Neural crest cell (in vitro differentiated cells): Measurements from ENCODE around the gene FEV. TPM values are rescaled to one million over a fixed set of nuclear protein-coding genes. Genes with fewer than 3 reads are reported as not detected.

ENCODE experiments used
- DNase-seq: peaks from one replicate; pipeline ENCODE4 v3.0.0; 2021; ENCODE audit warnings: low read depth, mixed read lengths, low spot score
- H3K27ac Mint-ChIP-seq: one replicate; pipeline ENCODE4 v1.8.0; 2021; ENCODE audit warnings: mild to moderate bottlenecking, mixed read lengths; ENCODE audit not compliant: unreplicated experiment
- H3K27me3 Mint-ChIP-seq: 2 replicates; pipeline ENCODE4 v1.8.0; 2021; ENCODE audit warnings: low read depth, mild to moderate bottlenecking, mixed read lengths
- H3K36me3 Mint-ChIP-seq: 2 replicates; pipeline ENCODE4 v1.8.0; 2021; ENCODE audit warnings: low read depth, mild to moderate bottlenecking, mixed read lengths
- H3K4me1 Mint-ChIP-seq: 2 replicates; pipeline ENCODE4 v1.8.0; 2021; ENCODE audit warnings: mixed read lengths
- H3K4me3 Mint-ChIP-seq: one replicate; pipeline ENCODE4 v1.8.0; 2021; ENCODE audit warnings: mild to moderate bottlenecking, mixed read lengths
- H3K9me3 Mint-ChIP-seq: 2 replicates; pipeline ENCODE4 v1.8.0; 2021; ENCODE audit warnings: mixed read lengths
- CTCF ChIP-seq: fragments of 200-600 bp; sonication (generic); conservative IDR thresholded peaks from 2 replicates; pipeline ENCODE4 v1.5.0; 2021; ENCODE audit warnings: antibody characterized with exemption, mild to moderate bottlenecking
- long read RNA-seq: library from polyadenylated mRNA; unstranded; transcript quantifications from one replicate; pipeline ENCODE4 v2.0.0, GENCODE V29; 2020
- total RNA-seq: library from RNA; stranded (reverse); gene quantifications from 2 replicates; pipeline ENCODE4 v1.2.1, GENCODE V29; 2021

The FEV gene
- not detected in 2 replicates for total RNA-seq
- long read RNA-seq = 0 reads

DNA sequence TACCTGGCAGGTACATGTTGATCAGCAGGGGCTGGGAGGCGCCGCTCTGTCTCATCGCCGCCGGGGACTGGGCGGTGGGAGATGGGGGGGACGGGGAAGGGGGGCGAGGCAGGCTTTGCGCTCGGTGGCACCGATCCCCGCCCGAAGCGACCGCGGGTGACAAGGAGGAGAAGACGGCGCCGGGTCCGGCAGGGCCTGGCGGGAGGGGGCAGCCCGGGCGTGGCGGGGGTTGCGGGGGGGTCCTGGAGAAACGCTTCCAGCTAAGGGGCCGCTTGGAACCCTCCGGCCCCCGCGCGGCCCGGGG is at the start of gene FEV:
TSS of gene FEV (minus strand) at position 164 of the 304 bp plus-strand sequence. CDS start at position 55, 109 bp downstream.
- no peak for TF ChIP-seq CTCF

DNA sequence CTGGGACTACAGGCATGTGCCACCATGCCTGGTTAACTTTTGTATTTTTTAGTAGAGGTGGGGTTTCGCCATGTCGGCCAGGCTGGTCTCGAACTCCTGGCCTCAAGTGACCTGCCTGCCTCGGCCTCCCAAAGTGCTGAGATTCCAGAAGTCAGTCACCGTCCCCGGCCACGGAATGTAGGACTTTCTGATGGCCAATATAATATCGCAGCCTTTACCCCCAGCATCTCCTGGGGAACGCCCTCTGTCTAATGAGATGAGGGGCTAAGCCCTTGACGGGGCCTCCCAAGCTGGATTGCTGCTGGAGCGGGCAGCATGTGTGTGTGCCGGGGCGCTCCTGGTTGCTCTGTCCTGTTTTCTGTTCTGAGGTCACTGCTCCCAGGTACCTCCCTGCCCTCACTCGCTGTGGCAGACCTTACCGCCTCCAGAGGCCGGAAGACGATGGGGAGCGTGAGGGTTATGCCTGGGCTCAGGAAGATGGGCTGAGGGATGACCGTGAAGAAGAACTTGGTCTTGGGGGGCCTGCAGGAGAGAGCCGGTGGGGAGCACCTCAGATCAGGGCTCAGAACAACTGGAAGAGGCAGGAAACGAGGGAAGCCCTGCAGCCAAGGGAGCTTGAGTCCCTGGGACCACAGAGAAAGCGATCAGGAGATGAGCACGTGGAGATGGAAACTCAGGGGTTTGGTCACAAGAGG is 47.2 kb upstream of the FEV start:
- H3K9me3 Mint-ChIP-seq = no peaks in the 10 kb centered on the region
- H3K27ac Mint-ChIP-seq = no peak overlapping the region
- DNase-seq = no peak
- TF ChIP-seq CTCF = no peak
- H3K4me1 Mint-ChIP-seq = peaks cover 3% of the 10 kb centered on the region
- peaks cover 58% of the 10 kb centered on the region for H3K27me3 Mint-ChIP-seq
- H3K36me3 Mint-ChIP-seq = no peaks in the 10 kb centered on the region
- H3K4me3 Mint-ChIP-seq = no peak overlapping the region

More for the DNA sequence above, at the start of gene FEV:
- peak within 1 kb of the TSS; percentile 52 for H3K4me3 Mint-ChIP-seq
- H3K36me3 Mint-ChIP-seq = no peaks in the 10 kb centered on the region
- H3K27me3 Mint-ChIP-seq = peaks cover 94% of the 10 kb centered on the region
- no peak for DNase-seq
- H3K27ac Mint-ChIP-seq = no peak within 1 kb of the TSS
- no peaks in the 10 kb centered on the region for H3K9me3 Mint-ChIP-seq
- peaks cover 9% of the 10 kb centered on the region for H3K4me1 Mint-ChIP-seq

DNA sequence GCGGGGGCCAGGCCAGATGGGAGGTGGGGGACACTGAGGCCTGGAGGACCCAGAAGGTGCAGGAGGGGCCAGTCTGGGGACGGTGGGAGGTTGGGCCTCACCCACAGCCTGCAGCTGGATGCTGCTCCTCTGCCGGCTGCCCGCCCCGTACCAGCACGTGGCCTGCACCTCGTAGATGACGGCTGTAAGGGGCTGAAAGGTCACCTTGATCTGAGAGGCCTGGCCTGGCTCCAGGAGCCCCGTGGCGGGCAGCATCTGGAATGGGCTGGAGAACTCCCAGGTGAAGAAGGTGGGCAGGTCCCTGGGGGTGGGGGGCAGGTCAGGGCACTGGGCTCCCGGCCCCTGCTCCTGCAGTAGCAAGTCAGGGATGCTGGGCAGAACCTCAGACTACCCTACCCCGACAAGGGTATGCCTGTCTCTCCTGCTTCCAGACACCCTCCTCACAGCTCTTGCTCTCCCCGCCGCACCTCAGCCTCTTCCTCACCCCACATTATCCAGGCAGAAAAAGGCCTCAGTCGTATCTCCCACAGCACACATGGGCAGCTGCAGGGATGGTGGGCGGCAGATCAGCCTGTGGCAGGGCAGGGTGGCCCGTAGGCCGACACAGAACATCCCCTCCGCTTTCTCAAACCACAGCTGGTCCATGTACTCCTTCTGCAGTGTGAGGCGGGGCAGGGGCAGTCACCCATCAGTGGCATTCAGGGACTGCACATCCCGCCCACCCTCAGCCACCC is 46.2 kb upstream of the FEV start:
- no peak for TF ChIP-seq CTCF
- Mint-ChIP-seq H3K9me3 (no peaks in the 10 kb centered on the region), H3K27me3 (peaks cover 51% of the 10 kb centered on the region)

GRCh38 chr2:219030177-219030940 is 45.4 kb upstream of the FEV start:
- Mint-ChIP-seq H3K27ac (no peak overlapping the region), H3K9me3 (no peaks in the 10 kb centered on the region), H3K4me1 (peaks cover 13% of the 10 kb centered on the region), H3K4me3 (no peak overlapping the region), H3K36me3 (no peaks in the 10 kb centered on the region), H3K27me3 (peaks cover 45% of the 10 kb centered on the region)
- TF ChIP-seq CTCF = no peak
- no peak for DNase-seq

More for the DNA sequence above, 46.2 kb upstream of the FEV start:
- Mint-ChIP-seq H3K4me1 (peaks cover 9% of the 10 kb centered on the region), H3K27ac (no peak overlapping the region), H3K4me3 (no peak overlapping the region), H3K36me3 (no peaks in the 10 kb centered on the region)
- no peak for DNase-seq

DNA sequence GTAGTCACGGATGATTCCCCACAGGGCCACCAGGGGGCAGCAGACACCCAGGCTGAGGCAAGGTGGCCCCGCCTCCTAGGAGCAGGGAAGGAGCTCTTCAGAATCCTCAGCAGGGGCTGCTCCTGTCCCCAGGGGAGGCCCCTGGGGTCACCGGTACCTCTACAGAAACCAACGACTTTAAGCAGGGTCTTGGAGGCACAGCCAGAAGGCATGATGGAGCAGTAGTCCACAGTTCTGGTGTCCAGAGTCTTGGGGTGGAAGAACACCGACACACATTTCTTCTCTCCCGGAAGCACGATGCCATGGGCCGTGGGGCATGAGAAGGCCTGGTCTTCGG is 44.8 kb upstream of the FEV start:
- no peaks in the 10 kb centered on the region for H3K9me3 Mint-ChIP-seq
- H3K36me3 Mint-ChIP-seq = no peaks in the 10 kb centered on the region
- TF ChIP-seq CTCF = peak; percentile 95
- no peak overlapping the region for H3K27ac Mint-ChIP-seq
- no peak overlapping the region for H3K4me3 Mint-ChIP-seq
- H3K4me1 Mint-ChIP-seq = peaks cover 17% of the 10 kb centered on the region
- peaks cover 39% of the 10 kb centered on the region for H3K27me3 Mint-ChIP-seq
- peak; percentile 72 for DNase-seq
